LHCN-M2 (cell line): ENCODE results near the gene CUX1. TPM values are rescaled to one million over a fixed set of nuclear protein-coding genes. Genes with fewer than 3 reads are reported as not detected.

Experiments used
- DNase-seq: peaks from one replicate; pipeline ENCODE4 v3.0.0-alpha.2; 2012; ENCODE audit warnings: low read depth
- total RNA-seq: library from RNA; depleted of rRNA; stranded (reverse); fragments of >200 nt; gene quantifications from 2 replicates; pipeline ENCODE4 v1.2.3, GENCODE V29; 2014

Gene CUX1
- total RNA-seq, 1 experiment from 2014 or later = 33.3 TPM

DNA sequence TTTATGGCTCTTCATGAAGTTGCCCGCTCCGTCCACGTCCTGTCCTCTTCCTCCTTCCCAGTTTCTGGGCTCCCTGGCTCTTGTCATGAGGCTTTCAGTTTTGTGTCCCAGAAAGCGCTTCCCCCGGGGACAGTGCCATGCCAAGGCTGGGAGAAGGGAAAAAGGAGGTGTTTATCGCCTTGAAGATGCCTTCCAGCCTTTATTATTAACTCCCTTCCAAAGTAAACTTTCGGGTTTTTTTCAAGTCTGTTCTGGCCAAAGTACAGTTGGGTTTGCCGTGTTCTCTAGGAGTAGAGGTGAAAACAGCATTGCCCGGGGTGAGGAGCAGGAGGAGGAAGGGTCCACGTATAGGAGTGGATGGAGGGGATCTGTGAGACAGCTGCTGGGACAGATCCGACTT, 117.2 kb downstream of the CUX1 start:
- DNase-seq = no peak

DNA sequence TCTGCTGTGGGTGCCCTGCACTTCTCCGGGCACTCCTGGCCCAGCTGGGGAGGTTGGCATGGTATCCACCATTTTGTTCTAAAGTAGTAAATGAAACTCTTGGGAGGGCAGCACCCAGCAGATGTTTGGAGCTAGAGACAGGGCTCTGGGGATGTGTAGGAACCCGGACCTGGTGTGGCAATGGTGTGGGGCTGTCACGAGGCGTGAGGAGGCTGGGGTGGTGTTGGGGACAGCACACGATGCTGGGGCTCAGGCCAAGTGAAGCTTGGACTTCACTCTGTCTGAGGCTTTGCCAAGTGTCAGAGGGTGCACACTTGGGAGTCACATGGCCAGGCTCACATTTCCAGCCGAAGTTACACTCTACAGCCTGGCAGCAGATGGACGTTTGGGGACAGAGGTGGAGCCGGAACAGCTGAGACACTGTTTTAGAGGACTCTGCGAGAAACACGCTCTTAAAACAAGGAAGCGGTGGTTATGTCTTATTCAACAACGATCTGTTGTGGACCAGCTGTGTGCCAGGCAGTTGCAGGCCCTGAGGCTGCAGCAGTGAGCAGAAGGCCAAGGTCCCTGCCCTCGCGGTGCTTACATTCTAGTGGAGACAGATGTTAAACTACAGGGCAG, 118.2 kb downstream of the CUX1 start:
- peak; percentile 14 for DNase-seq

GRCh38 chr7:101936223-101936610, 118.8 kb downstream of the CUX1 start:
- DNase-seq = no peak

GRCh38 chr7:101936611-101937231, 119.3 kb downstream of the CUX1 start:
- DNase-seq = no peak

- DNase-seq = no peak
These were observed 120.5 kb downstream of the CUX1 start for GRCh38 chr7:101937717-101938514.

- DNase-seq = no peak
These were observed 121.8 kb downstream of the CUX1 start for GRCh38 chr7:101939136-101939695.

- no peak for DNase-seq
These were observed 122.7 kb downstream of the CUX1 start for GRCh38 chr7:101940151-101940550.

DNA sequence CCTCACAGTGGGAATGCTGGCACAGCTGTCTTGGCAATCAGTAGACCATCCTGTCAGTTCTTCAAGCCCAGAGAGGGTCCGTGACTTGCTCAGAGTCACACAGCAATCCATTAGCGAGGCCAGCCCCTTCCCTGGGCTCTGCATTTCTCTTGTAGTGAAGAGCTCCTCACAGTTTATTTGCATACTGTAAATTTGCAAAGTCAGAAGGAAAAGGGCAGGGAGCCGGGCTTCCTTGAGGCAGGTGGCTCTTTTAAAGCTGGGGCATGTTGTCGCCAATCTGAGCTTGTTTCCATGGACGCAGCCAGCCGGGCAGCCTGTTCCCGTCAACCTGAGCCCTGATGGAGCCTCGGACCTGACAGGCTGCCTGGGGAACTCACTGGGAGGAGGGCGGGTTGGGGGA, 123.4 kb downstream of the CUX1 start:
- DNase-seq = no peak

DNA sequence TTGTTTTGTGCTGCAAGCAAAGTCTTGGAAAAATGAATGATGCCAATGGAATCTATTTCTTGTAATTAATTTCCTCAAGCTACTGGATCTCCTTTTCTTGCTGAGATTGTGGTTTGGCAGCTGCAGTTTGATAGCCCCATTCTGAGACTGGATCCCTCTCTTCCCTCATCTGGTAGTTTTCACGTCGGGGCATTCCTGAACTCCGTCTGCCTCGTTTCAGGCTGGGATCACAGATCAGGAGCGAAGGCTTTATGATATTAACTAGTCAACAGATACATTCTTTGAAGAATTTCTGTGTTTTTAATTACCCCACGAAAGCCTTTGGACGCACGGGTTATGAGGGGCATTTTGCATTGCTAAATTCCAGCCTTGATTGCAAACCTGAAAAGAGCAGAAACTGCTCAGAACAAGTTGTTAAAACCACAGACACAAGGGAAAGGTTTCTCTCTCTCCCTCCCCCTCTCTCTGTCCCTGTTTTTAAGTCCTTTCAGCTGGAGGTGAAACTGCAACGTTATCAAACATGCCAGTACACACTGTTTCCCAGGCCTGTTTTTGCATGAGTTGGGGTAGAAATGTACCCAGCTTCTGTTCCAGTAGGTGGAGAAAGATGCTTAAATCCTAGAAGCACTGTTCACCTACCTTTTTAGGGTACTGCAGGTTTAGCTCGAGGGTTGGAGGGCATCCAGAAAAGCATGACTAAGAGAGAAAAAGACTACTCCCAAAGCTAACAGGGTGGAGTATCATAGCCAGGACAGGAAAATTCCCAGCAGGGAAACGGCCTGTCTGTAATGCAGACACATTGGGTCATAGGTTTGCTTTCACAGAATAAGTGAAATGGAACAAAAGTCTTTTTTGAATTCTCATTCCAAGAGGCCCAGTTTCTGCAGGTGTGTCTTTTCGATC, 124.3 kb downstream of the CUX1 start:
- DNase-seq = peak; percentile 51

DNA sequence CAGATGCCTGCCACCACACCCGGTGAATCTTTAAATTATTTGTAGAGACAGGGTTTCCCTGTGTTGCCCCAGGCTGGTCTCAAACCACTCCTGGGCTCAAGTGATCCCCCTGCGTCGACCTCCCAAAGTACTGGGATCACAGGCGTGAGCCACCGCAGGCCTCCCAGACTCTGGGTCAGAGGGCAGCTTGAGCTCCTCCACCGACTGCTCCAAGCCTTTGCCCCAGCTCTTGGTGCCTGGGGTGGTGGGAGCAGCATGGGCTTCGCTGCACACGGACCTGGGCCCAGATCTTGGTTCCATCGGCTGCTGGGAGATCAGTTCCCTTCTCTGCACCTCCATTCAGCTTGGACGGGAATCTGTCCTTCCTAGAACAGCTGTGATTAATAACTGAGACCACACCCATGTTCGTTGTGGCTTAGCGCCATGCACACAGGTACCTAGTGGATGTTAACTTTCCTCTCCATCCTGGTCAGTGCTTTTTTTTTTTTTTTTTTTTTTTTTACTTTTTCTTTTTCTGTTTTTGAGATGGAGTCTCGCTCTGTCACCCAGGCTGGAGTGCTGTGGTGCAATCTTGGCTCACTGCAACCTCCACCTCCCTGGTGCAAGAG, 125.3 kb downstream of the CUX1 start:
- no peak for DNase-seq

DNA sequence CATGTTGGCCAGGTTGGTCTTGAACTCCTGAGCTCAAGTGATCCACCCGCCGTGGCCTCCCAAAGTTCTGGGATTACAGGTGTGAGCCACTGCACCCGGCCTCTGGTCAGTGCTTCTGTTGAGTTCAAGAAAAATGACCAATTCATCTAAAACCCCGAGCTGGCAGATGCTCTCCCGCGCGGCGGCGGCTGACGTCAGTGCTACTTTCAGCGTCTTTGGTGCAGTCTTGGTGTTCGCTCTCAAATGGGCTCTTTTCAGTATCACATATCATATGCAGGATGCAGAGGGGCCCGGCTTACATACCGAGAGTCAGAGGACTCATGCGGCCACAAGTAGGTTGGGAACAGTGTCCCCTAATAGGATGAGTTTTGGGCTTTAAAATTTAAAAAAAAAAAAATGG, 125.9 kb downstream of the CUX1 start:
- no peak for DNase-seq

- DNase-seq = no peak
These were observed 126.6 kb downstream of the CUX1 start for GRCh38 chr7:101943889-101944600.

- DNase-seq = no peak
These were observed 127.2 kb downstream of the CUX1 start for GRCh38 chr7:101944611-101945010.

DNA sequence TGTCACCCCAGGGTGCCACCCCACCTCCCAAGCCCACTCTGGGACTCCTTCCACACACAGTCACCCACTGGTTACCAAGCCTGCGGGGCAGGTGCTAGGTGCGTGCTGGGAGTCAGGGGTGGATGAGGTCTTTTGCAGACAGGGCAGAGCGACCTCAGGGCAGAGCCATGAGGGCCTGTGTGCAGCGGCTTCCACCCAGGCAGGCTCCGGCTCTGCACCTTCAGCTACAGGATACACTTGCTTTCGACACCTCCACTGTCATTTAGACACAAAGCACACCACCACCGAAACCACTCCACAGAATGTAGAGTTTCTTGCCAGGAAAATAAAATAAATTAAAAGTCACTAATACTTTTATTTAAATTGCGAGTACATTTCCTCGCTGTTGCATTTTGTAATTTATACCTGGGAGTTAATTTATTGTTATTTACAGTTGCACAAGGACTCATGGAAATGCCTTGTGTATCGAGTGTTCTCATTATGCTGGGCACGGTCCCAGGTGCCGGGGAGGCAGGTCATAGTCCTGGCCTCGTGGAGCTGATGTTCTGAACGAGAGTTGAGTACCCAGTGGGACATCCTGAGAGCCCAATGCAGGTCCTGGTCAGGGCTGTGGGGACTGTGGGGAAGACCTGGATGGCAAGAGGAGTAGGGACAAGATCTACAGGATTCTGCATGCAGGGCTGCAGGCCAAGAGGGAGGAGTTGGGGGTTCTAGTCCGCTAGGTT, 127.8 kb downstream of the CUX1 start:
- no peak for DNase-seq

- no peak for DNase-seq
These were observed 130.5 kb downstream of the CUX1 start for GRCh38 chr7:101947899-101948298.

DNA sequence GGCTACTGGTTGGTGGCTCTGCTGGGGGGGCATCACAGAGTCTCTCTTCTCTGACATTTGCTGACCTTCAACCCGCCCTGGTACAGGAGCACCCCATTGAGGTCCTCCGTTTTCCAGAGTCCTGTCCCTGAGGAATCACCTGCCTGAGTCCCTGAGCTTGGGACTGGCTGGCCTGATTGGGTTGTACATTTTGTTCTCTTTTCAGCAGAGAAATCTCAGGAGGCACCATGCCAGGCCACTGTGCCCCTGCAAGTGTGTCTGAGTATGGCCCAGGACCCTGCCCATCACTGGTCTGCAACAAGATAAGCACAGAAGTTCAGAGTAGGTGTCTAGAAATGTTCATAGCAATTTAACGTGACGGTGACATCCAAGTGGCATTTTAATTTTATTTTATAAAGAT, 131.2 kb downstream of the CUX1 start:
- no peak for DNase-seq

DNA sequence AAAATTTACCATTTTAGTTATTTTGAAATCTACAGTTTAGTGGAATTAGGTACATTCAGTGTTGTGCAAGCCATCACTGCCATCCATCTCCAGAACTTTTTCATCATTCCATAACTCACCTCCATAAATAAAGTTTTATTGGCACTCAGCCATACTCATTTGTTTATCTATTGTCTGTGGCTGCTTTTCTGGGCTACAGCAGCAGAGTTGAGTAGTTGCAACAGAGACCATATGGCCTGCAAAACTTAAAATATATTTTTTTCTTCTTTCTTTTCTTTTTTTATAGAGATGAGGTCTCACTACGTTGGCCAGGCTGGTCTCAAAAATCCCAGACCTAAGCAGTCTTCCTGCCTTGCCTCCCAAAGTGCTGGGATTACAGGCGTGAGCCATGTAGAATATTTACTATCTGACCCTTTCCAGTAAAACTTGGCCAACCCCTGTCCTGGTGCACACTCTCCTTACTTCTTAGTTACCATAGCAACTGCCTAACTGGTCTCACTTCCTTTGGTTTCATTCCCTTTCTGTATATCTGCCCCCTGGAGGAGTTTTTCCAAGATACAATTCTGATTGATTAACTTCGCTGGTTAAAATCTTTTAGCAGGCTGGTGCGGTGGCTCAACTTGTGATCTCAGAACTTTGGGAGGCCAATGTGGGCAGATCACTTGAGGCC, 133.2 kb downstream of the CUX1 start:
- peak; percentile 54 for DNase-seq

DNA sequence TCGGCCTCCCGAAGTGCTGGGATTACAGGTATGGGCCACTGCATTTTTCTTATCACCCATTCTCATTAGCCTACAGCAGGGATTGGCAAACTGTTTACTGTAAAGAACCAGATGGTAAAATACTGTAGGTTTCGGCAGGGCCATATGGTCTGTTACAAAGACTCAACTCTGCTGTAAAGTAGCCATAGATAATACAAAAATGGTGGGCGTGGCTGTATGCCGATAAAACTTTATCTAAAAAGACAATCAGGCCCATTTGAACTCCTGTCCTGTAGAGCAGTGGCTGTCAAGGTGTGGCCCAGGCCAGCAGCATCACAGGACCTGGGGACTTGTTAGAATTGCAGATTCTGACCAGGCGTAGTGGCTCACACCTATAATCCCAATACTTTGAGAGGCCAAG, 134.3 kb downstream of the CUX1 start:
- no peak for DNase-seq
